Measurements from ENCODE around the gene APLP2. TPM values are rescaled to one million over a fixed set of nuclear protein-coding genes. Genes with fewer than 3 reads are reported as not detected.
A peak's percentile ranks its signal among the peaks of the same experiment; 100 is the strongest.

APLP2 gene
- total RNA-seq, 3 donors from 2014 or later (not counting 1 experiment from before 2014, with no cell fraction given) = 99.8 to 119 (median 116) TPM

DNA sequence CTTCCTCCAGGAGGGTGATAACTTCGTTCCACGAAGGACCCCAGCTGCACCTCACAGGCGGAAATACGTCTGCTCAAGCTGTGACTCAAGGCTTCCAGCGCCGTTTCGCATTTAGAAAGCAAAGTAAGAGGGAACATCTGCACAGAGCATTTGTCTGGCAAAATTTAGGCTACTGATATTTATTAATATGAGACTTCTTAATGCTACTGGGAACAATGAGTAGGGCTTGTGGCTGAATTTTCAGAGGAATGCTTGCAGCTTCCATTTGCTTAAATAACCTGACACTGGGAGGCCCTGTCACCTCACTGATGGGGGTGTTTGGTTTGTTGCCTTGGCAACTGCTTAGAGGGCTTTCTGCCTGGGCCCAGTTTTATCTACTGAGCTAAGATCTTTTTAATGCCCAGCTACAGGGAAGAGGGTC, 75.2 kb downstream of the APLP2 start:
- Histone ChIP-seq H3K27ac (ENCODE audit: low read length) (no peak overlapping the region), H3K9me3 (ENCODE audit: control insufficient read depth, insufficient read depth, low read length) (no peaks in the 10 kb centered on the region), H3K36me3 (ENCODE audit: control insufficient read depth, insufficient read depth, low read length) (peaks cover 21% of the 10 kb centered on the region), H3K27me3 (ENCODE audit: control insufficient read depth, insufficient read depth, low read length) (no peaks in the 10 kb centered on the region), H3K4me1 (ENCODE audit: control insufficient read depth, insufficient read depth, low read length) (peaks cover 20% of the 10 kb centered on the region), H3K4me3 (ENCODE audit: low read length) (no peak overlapping the region)
- no peak for DNase-seq
- H3K4me1 Mint-ChIP-seq = peaks cover 27 to 28% of the 10 kb centered on the region in 2 donors
- no peaks in the 10 kb centered on the region for H3K27me3 Mint-ChIP-seq (ENCODE audit: low read depth in 2 of 2)
- intact Hi-C loops (cut with micrococcal nuclease) = no loop called here
- ATAC-seq = no peak
- H3K36me3 Mint-ChIP-seq = no peaks in the 10 kb centered on the region
- no peak overlapping the region for H3K4me3 Mint-ChIP-seq
- TF ChIP-seq, protein P1, sequence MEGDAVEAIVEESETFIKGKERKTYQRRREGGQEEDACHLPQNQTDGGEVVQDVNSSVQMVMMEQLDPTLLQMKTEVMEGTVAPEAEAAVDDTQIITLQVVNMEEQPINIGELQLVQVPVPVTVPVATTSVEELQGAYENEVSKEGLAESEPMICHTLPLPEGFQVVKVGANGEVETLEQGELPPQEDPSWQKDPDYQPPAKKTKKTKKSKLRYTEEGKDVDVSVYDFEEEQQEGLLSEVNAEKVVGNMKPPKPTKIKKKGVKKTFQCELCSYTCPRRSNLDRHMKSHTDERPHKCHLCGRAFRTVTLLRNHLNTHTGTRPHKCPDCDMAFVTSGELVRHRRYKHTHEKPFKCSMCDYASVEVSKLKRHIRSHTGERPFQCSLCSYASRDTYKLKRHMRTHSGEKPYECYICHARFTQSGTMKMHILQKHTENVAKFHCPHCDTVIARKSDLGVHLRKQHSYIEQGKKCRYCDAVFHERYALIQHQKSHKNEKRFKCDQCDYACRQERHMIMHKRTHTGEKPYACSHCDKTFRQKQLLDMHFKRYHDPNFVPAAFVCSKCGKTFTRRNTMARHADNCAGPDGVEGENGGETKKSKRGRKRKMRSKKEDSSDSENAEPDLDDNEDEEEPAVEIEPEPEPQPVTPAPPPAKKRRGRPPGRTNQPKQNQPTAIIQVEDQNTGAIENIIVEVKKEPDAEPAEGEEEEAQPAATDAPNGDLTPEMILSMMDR (IDR thresholded peaks at IDR 0.05) = no peak
- H3K9me3 Mint-ChIP-seq = no peaks in the 10 kb centered on the region
- peak overlapping the region; percentile 63 to 72 for H3K27ac Mint-ChIP-seq
- WGBS (ENCODE audit: insufficient coverage) = 97% methylated on average over 7 of the region's 7 CpGs

DNA sequence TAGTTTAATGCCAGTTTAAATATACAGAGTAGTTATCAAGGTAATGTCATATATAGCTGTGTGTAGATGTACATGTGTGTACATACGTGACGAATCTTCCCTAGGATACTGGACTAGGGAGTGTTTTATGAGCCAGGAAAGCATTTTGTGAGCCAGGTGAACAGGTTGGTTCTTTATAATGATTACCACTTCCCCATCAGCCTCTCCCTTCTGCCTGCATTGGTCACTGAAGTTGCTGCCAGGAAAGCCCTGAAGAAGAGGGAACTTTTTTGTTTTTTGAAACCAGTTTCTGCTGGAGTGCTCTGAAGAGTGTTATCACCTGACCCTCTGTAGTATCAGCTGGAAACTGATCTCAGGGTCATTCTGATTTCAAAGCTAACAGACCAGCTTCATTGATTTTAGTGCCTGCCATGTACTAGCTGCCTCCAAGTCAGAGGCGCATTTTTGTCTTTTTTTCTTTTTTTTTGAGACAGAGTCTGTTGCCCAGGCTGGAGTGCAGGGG, 75.7 kb downstream of the APLP2 start:
- Histone ChIP-seq H3K4me1 (ENCODE audit: control insufficient read depth, insufficient read depth, low read length) (peaks cover 20% of the 10 kb centered on the region), H3K27me3 (ENCODE audit: control insufficient read depth, insufficient read depth, low read length) (no peaks in the 10 kb centered on the region), H3K4me3 (ENCODE audit: low read length) (no peak overlapping the region), H3K36me3 (ENCODE audit: control insufficient read depth, insufficient read depth, low read length) (peaks cover 20% of the 10 kb centered on the region), H3K27ac (ENCODE audit: low read length) (no peak overlapping the region), H3K9me3 (ENCODE audit: control insufficient read depth, insufficient read depth, low read length) (no peaks in the 10 kb centered on the region)
- intact Hi-C loops (cut with micrococcal nuclease) = no loop called here
- H3K4me1 Mint-ChIP-seq = peaks cover 27 to 28% of the 10 kb centered on the region in 2 donors
- peak overlapping the region; percentile 63 to 72 for H3K27ac Mint-ChIP-seq
- TF ChIP-seq, protein P1 (IDR thresholded peaks at IDR 0.05) = no peak
- ATAC-seq = no peak
- H3K27me3 Mint-ChIP-seq (ENCODE audit: low read depth in 2 of 2) = no peaks in the 10 kb centered on the region
- 100% methylated on average over 3 of the region's 3 CpGs for WGBS (ENCODE audit: insufficient coverage)
- no peaks in the 10 kb centered on the region for H3K36me3 Mint-ChIP-seq
- H3K9me3 Mint-ChIP-seq = no peaks in the 10 kb centered on the region
- H3K4me3 Mint-ChIP-seq = no peak overlapping the region
- DNase-seq = no peak

DNA sequence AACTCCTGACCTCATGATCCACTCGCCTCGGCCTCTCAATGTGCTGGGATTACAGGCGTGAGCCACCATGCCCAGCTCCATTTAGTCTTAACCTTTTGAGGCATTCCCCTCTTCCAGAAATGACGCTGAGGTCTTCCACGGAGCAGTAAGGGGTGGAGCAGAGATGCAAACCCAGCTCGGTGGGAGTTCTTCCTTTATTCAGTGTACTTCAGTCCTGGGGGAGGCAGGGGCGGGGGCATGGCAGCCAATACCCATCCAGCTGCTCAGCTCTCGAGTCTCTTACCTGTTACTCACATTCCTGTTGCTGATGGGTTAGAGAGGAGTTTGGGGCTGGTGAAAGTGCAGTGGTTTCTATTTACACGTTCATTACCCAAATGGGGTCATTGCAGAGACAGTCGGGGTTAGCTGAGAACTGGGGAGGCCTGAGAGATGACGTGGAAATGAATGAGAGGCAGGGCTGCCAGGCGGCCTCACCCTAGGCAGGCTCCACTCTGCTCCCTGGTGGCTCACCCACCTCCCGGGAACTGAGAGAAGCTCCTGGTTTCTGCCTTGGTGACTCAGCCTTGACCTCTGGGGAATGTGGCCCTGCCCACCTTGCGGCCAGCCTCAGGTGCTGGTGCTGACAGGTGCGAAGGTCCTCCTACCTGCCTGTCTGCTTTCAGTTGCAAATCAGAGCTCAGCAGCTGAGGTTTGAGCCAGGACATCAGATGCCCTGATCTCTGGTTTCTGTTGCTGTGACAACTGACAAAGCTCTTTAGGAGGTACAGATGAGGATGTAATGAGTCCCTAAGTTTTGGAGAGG, 76.5 kb downstream of the APLP2 start:
- intact Hi-C loops (cut with micrococcal nuclease) = no loop called here
- H3K4me3 Mint-ChIP-seq = peak overlapping the region; percentile 70
- Histone ChIP-seq H3K9me3 (ENCODE audit: control insufficient read depth, insufficient read depth, low read length) (no peaks in the 10 kb centered on the region), H3K27ac (ENCODE audit: low read length) (peak overlapping the region; percentile 13), H3K27me3 (ENCODE audit: control insufficient read depth, insufficient read depth, low read length) (no peaks in the 10 kb centered on the region), H3K4me1 (ENCODE audit: control insufficient read depth, insufficient read depth, low read length) (peaks cover 20% of the 10 kb centered on the region), H3K36me3 (ENCODE audit: control insufficient read depth, insufficient read depth, low read length) (peaks cover 17% of the 10 kb centered on the region), H3K4me3 (ENCODE audit: low read length) (no peak overlapping the region)
- H3K27me3 Mint-ChIP-seq (ENCODE audit: low read depth in 2 of 2) = no peaks in the 10 kb centered on the region
- H3K9me3 Mint-ChIP-seq = no peaks in the 10 kb centered on the region
- 80% methylated on average over 14 of the region's 15 CpGs for WGBS (ENCODE audit: insufficient coverage)
- peak overlapping the region; percentile 88 to 89 for H3K27ac Mint-ChIP-seq
- no peaks in the 10 kb centered on the region for H3K36me3 Mint-ChIP-seq
- peaks cover 27 to 28% of the 10 kb centered on the region in 2 donors for H3K4me1 Mint-ChIP-seq
- DNase-seq = peak in 1 of 2 donors; percentile 14
- peak in 2 of 3 donors; percentile 48 to 63 for ATAC-seq
- TF ChIP-seq, protein P1 (IDR thresholded peaks at IDR 0.05) = no peak

Measured in natural killer cell (primary cell).